DOHH2 (cell line): ENCODE results near the gene CTDP1.

Source experiments
- EZH2phosphoT487 ChIP-seq: fragments of 200-600 bp; sonication (generic); IDR thresholded peaks from 2 replicates; pipeline ENCODE4 v1.6.1; 2017; ENCODE audit warnings: borderline replicate concordance, mild to moderate bottlenecking, antibody characterized with exemption, low read length, moderate library complexity, mixed read lengths
- TF ChIP-seq, protein P1 (sequence below): fragments of 200-600 bp; sonication (generic); IDR thresholded peaks from one replicate; pipeline ENCODE4 v1.5.1; 2014; ENCODE audit warnings: antibody characterized with exemption, mild to moderate bottlenecking, low read depth, low read length; ENCODE audit not compliant: poor library complexity, severe bottlenecking

DNA sequence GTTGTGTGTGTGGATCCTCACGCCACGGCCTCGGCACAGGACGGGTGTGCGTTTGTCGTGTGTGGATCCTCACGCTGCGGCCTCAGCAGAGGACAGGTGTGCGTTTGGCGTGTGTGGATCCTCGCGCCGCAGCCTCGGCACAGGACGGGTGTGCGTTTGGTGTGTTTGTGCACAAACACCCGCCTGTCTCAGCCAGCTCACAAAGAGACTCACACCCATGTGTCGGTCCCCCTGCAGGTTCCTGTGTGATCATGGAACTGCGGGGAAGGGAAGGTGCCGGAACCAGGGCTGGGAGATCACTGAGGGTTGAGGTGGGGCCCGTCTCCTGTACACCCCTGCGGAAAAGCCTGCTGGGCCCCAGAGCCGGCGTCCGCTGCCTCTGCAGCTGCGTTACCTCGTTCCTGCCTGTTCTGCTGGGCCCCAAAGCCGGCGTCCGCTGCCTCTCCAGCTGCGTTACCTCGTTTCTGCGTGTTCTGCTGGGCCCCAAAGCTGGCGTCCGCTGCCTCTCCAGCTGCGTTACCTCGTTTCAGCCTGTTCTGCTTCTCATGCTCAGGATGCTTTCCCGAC, 53.6 kb downstream of the CTDP1 start:
- TF ChIP-seq, protein P1, sequence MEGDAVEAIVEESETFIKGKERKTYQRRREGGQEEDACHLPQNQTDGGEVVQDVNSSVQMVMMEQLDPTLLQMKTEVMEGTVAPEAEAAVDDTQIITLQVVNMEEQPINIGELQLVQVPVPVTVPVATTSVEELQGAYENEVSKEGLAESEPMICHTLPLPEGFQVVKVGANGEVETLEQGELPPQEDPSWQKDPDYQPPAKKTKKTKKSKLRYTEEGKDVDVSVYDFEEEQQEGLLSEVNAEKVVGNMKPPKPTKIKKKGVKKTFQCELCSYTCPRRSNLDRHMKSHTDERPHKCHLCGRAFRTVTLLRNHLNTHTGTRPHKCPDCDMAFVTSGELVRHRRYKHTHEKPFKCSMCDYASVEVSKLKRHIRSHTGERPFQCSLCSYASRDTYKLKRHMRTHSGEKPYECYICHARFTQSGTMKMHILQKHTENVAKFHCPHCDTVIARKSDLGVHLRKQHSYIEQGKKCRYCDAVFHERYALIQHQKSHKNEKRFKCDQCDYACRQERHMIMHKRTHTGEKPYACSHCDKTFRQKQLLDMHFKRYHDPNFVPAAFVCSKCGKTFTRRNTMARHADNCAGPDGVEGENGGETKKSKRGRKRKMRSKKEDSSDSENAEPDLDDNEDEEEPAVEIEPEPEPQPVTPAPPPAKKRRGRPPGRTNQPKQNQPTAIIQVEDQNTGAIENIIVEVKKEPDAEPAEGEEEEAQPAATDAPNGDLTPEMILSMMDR: no peak
- no peak for TF ChIP-seq EZH2phosphoT487
